ENCODE results near the gene NFATC1. TPM values are rescaled to one million over a fixed set of nuclear protein-coding genes. Genes with fewer than 3 reads are reported as not detected.
A peak's percentile ranks its signal among the peaks of the same experiment; 100 is the strongest.

Gene NFATC1
- total and polyA plus RNA-seq, 3 experiments from 2014 or later = 36.7 to 46.7 (median 45.9) TPM

GRCh38 chr18:79526468-79527460, 131.0 kb downstream of the NFATC1 start:
- Mint-ChIP-seq H3K27ac (peak overlapping the region in 4 of 8 donors; percentile 43 to 71 (median 56)), H3K9me3 (no peaks in the 10 kb centered on the region), H3K27me3 (no peaks in the 10 kb centered on the region), H3K36me3 (peaks cover 0 to 30% (median 5%) of the 10 kb centered on the region in 3 donors), H3K4me3 (peak overlapping the region in 2 of 7 donors; percentile 12 to 15), H3K4me1 (peaks cover 29 to 43% (median 34%) of the 10 kb centered on the region in 3 donors)
- Histone ChIP-seq H3K9me3 (ENCODE audit: low read length) (no peaks in the 10 kb centered on the region), H3K27ac (ENCODE audit: low read depth, low read length) (no peak overlapping the region), H3K4me1 (ENCODE audit: insufficient read depth, low read length) (peaks cover 33% of the 10 kb centered on the region), H3K36me3 (ENCODE audit: insufficient read depth, low read length) (peaks cover 5% of the 10 kb centered on the region), H3K27me3 (ENCODE audit: insufficient read depth, low read length, poor library complexity, severe bottlenecking) (no peaks in the 10 kb centered on the region), H3K4me3 (ENCODE audit: low read length) (no peak overlapping the region)
- ChIA-PET CTCF (interaction anchor here (2.4 to 7.6 kb wide), 2 partner anchors 121 to 145 kb away, joined by 6 to 105 read pairs; no protein-coding TSS in a partner anchor), POLR2A (no interaction called here)
- DNase-seq = peak in 1 of 5 donors; percentile 45

DNA sequence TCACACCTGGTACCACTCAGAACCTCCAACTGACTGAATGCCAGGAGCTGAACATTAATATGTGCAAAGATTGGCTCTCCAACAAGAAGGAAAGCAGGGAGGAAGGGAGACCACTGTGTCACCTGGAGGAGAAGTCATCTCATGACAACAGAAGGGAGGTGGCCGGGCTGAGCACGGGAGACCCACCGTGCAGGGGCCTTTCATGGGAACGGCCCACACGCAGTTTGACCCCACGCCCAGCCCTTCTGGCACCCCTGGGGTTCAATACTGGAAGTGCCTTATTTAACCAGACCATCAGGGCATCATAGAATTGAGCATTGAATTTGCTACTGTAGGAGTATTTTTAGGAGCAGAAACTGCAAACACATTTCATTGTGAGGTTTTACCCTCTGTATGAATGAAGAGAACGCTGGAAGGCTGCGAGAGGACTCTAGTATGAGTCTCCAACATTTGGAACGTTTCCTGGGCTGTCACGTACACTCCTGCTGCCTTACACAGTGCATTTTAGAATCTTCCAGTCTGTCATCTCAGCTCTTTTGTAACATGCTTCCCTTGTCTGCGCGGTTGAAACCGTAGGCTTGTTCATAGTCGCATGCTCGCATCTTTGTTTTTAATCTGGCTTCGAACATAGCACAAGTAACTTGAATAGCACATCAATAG, 132.1 kb downstream of the NFATC1 start:
- H3K4me3 ChIP-seq (ENCODE audit: low read length) = no peak overlapping the region
- no peaks in the 10 kb centered on the region for H3K27me3 ChIP-seq (ENCODE audit: insufficient read depth, low read length, poor library complexity, severe bottlenecking)
- peak overlapping the region in 2 of 8 donors; percentile 38 to 71 for H3K27ac Mint-ChIP-seq
- H3K9me3 Mint-ChIP-seq = no peaks in the 10 kb centered on the region
- H3K27ac ChIP-seq (ENCODE audit: low read depth, low read length) = no peak overlapping the region
- H3K4me1 ChIP-seq (ENCODE audit: insufficient read depth, low read length) = peaks cover 23% of the 10 kb centered on the region
- H3K9me3 ChIP-seq (ENCODE audit: low read length) = no peaks in the 10 kb centered on the region
- POLR2A ChIA-PET = no interaction called here
- H3K4me3 Mint-ChIP-seq = peak overlapping the region in 1 of 7 donors; percentile 15
- H3K27me3 Mint-ChIP-seq = peaks cover 0 to 2% of the 10 kb centered on the region in 2 donors
- peaks cover 21 to 33% (median 24%) of the 10 kb centered on the region in 3 donors for H3K4me1 Mint-ChIP-seq
- peaks cover 0 to 30% (median 5%) of the 10 kb centered on the region in 3 donors for H3K36me3 Mint-ChIP-seq
- H3K36me3 ChIP-seq (ENCODE audit: insufficient read depth, low read length) = peaks cover 5% of the 10 kb centered on the region
- CTCF ChIA-PET = interaction anchor here (0.6 to 7.6 kb wide), 8 partner anchors 8 to 146 kb away, joined by 3 to 105 read pairs (median 4); no protein-coding TSS in a partner anchor
- DNase-seq = peak in 1 of 5 donors; percentile 16

DNA sequence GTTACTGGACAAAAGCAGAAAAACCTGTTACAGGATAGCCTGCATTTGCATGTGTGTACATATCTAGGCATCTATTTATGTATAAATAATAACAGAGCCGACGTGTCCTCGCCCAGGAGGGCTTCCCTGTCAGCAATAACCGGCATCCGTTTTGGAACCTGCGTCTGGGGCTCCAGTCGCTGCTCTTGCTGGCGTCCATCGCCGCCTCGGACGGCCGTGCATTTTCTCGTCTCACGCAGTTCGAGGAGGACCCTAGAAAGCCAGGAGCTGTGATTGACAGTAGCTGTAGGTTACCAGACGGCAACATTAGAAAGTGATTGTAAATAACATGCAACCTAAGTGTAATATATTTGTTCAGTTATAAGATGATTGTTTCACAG, 132.6 kb downstream of the NFATC1 start:
- Mint-ChIP-seq H3K27me3 (peaks cover 0 to 2% of the 10 kb centered on the region in 2 donors), H3K9me3 (no peaks in the 10 kb centered on the region), H3K4me1 (peaks cover 16 to 28% (median 19%) of the 10 kb centered on the region in 3 donors), H3K27ac (peak overlapping the region in 2 of 8 donors; percentile 38 to 71), H3K4me3 (peak overlapping the region in 1 of 7 donors; percentile 10), H3K36me3 (peaks cover 0 to 30% (median 5%) of the 10 kb centered on the region in 3 donors)
- H3K4me1 ChIP-seq (ENCODE audit: insufficient read depth, low read length) = peaks cover 18% of the 10 kb centered on the region
- DNase-seq = peak in 1 of 5 donors; percentile 39
- no peak overlapping the region for H3K27ac ChIP-seq (ENCODE audit: low read depth, low read length)
- no peaks in the 10 kb centered on the region for H3K9me3 ChIP-seq (ENCODE audit: low read length)
- peaks cover 5% of the 10 kb centered on the region for H3K36me3 ChIP-seq (ENCODE audit: insufficient read depth, low read length)
- no peaks in the 10 kb centered on the region for H3K27me3 ChIP-seq (ENCODE audit: insufficient read depth, low read length, poor library complexity, severe bottlenecking)
- no peak overlapping the region for H3K4me3 ChIP-seq (ENCODE audit: low read length)
- ChIA-PET POLR2A (no interaction called here), CTCF (interaction anchor here (0.6 to 7.6 kb wide), 8 partner anchors 8 to 147 kb away, joined by 3 to 105 read pairs (median 4); no protein-coding TSS in a partner anchor)

GRCh38 chr18:79528846-79529245, 133.1 kb downstream of the NFATC1 start:
- Histone ChIP-seq H3K4me3 (ENCODE audit: low read length) (no peak overlapping the region), H3K27ac (ENCODE audit: low read depth, low read length) (no peak overlapping the region), H3K4me1 (ENCODE audit: insufficient read depth, low read length) (peaks cover 15% of the 10 kb centered on the region), H3K9me3 (ENCODE audit: low read length) (no peaks in the 10 kb centered on the region), H3K27me3 (ENCODE audit: insufficient read depth, low read length, poor library complexity, severe bottlenecking) (no peaks in the 10 kb centered on the region), H3K36me3 (ENCODE audit: insufficient read depth, low read length) (peaks cover 5% of the 10 kb centered on the region)
- no peaks in the 10 kb centered on the region for H3K9me3 Mint-ChIP-seq
- POLR2A ChIA-PET = no interaction called here
- H3K4me1 Mint-ChIP-seq = peaks cover 10 to 22% (median 13%) of the 10 kb centered on the region in 3 donors
- H3K36me3 Mint-ChIP-seq = peaks cover 0 to 30% (median 5%) of the 10 kb centered on the region in 3 donors
- H3K27me3 Mint-ChIP-seq = peaks cover 0 to 2% of the 10 kb centered on the region in 2 donors
- H3K4me3 Mint-ChIP-seq = no peak overlapping the region
- peak; percentile 55 to 77 (median 60) for DNase-seq
- CTCF ChIA-PET = interaction anchor here (0.9 to 7.6 kb wide), 10 partner anchors 9 to 147 kb away, joined by 3 to 105 read pairs (median 4); no protein-coding TSS in a partner anchor
- peak overlapping the region in 3 of 8 donors; percentile 42 to 71 (median 60) for H3K27ac Mint-ChIP-seq

GRCh38 chr18:79529296-79529695, 133.6 kb downstream of the NFATC1 start:
- H3K4me3 Mint-ChIP-seq = no peak overlapping the region
- peaks cover 0 to 3% of the 10 kb centered on the region in 2 donors for H3K27me3 Mint-ChIP-seq
- ChIA-PET CTCF (interaction anchor here (0.7 to 7.6 kb wide), 8 partner anchors 9 to 148 kb away, joined by 3 to 105 read pairs (median 4); no protein-coding TSS in a partner anchor), POLR2A (no interaction called here)
- Histone ChIP-seq H3K4me1 (ENCODE audit: insufficient read depth, low read length) (peaks cover 11% of the 10 kb centered on the region), H3K9me3 (ENCODE audit: low read length) (no peaks in the 10 kb centered on the region), H3K36me3 (ENCODE audit: insufficient read depth, low read length) (peaks cover 5% of the 10 kb centered on the region), H3K27ac (ENCODE audit: low read depth, low read length) (no peak overlapping the region), H3K4me3 (ENCODE audit: low read length) (no peak overlapping the region), H3K27me3 (ENCODE audit: insufficient read depth, low read length, poor library complexity, severe bottlenecking) (no peaks in the 10 kb centered on the region)
- H3K4me1 Mint-ChIP-seq = peaks cover 8 to 18% (median 10%) of the 10 kb centered on the region in 3 donors
- H3K9me3 Mint-ChIP-seq = no peaks in the 10 kb centered on the region
- DNase-seq = peak in 1 of 5 donors; percentile 36
- peak overlapping the region in 2 of 8 donors; percentile 16 to 71 for H3K27ac Mint-ChIP-seq
- peaks cover 0 to 30% (median 5%) of the 10 kb centered on the region in 3 donors for H3K36me3 Mint-ChIP-seq

DNA sequence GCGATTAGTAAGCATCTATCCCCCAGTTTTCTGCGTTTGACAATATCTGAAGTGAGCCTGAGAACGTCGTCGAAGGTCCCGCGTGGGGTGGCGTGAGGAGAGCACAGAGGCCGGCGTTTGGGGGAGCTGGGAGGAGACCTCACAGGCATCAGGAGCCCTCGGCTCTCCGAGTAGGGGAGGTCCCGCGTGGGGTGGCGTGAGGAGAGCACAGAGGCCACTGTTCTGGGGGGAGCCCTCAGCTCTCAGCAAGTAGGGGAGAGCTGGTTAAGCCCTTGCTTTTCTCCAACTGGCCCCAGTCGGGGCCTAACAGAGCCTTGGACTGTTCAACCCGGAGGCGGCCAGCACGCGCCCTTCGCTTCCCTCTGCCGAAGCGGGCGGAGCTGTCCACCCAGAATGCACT, 134.3 kb downstream of the NFATC1 start:
- H3K4me1 ChIP-seq (ENCODE audit: insufficient read depth, low read length) = peaks cover 5% of the 10 kb centered on the region
- Mint-ChIP-seq H3K4me1 (peaks cover 3 to 12% (median 4%) of the 10 kb centered on the region in 3 donors), H3K9me3 (no peaks in the 10 kb centered on the region), H3K27ac (no peak overlapping the region), H3K36me3 (peaks cover 0 to 30% (median 5%) of the 10 kb centered on the region in 3 donors), H3K27me3 (peaks cover 0 to 6% of the 10 kb centered on the region in 2 donors), H3K4me3 (peak overlapping the region in 1 of 7 donors; percentile 56)
- H3K9me3 ChIP-seq (ENCODE audit: low read length) = no peaks in the 10 kb centered on the region
- H3K36me3 ChIP-seq (ENCODE audit: insufficient read depth, low read length) = peaks cover 5% of the 10 kb centered on the region
- ChIA-PET CTCF (interaction anchor here (0.9 to 7.6 kb wide), 5 partner anchors 10 to 155 kb away, joined by 3 to 105 read pairs (median 7); no protein-coding TSS in a partner anchor), POLR2A (no interaction called here)
- H3K4me3 ChIP-seq (ENCODE audit: low read length) = no peak overlapping the region
- H3K27ac ChIP-seq (ENCODE audit: low read depth, low read length) = no peak overlapping the region
- peak in 1 of 5 donors; percentile 17 for DNase-seq
- H3K27me3 ChIP-seq (ENCODE audit: insufficient read depth, low read length, poor library complexity, severe bottlenecking) = no peaks in the 10 kb centered on the region

DNA sequence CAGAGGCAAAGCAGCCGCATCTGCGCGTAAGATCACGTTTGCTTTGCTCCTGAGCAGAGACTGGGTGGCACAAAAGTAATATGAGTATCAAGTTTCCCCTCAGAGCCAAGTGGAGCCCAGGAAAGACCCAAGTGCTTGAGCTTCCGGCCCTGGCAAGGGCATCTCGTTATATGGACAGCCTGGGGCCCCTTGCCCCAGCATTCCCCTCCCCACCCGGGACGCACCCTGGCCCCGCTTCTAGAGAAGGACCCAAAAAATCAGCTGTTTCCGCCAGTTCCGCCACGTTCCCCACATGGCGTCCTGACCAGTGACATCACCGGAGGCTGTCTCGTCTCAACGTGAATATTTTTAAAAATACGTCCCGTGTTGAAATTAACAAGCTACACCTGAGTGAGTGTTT, 135.1 kb downstream of the NFATC1 start:
- Mint-ChIP-seq H3K4me1 (peaks cover 0 to 6% (median 0%) of the 10 kb centered on the region in 3 donors), H3K27me3 (peaks cover 0 to 6% of the 10 kb centered on the region in 2 donors), H3K36me3 (peaks cover 0 to 30% (median 5%) of the 10 kb centered on the region in 3 donors), H3K27ac (no peak overlapping the region), H3K4me3 (no peak overlapping the region), H3K9me3 (no peaks in the 10 kb centered on the region)
- DNase-seq = peak in 1 of 5 donors; percentile 30
- POLR2A ChIA-PET = no interaction called here
- Histone ChIP-seq H3K4me1 (ENCODE audit: insufficient read depth, low read length) (no peaks in the 10 kb centered on the region), H3K27ac (ENCODE audit: low read depth, low read length) (no peak overlapping the region), H3K4me3 (ENCODE audit: low read length) (no peak overlapping the region), H3K36me3 (ENCODE audit: insufficient read depth, low read length) (peaks cover 5% of the 10 kb centered on the region), H3K9me3 (ENCODE audit: low read length) (no peaks in the 10 kb centered on the region), H3K27me3 (ENCODE audit: insufficient read depth, low read length, poor library complexity, severe bottlenecking) (no peaks in the 10 kb centered on the region)
- CTCF ChIA-PET = interaction anchor here (0.9 to 7.6 kb wide), 4 partner anchors 11 to 155 kb away, joined by 3 to 105 read pairs (median 6); no protein-coding TSS in a partner anchor

Data from CD8-positive, alpha-beta memory T cell (primary cell).